Testis (tissue), 2 donors: ENCODE results near the gene COL4A4.

Source experiments
- POLR2A ChIP-seq: fragments of 450-650 bp; IDR thresholded peaks from one replicate; pipeline ENCODE4 v1.6.1; 2017; ENCODE audit warnings: antibody characterized with exemption, mild to moderate bottlenecking, moderate library complexity
- TF ChIP-seq, protein P1 (sequence below), 3 experiments: fragments of 450-650 bp in 2 of 3; fragments of 200-600 bp in 1 of 3; sonication (generic) in 1 of 3; IDR thresholded peaks; one replicate each; pipeline ENCODE4 v1.5.1; 2016 to 2019; ENCODE audit warnings: antibody characterized with exemption in 3 of 3, mild to moderate bottlenecking in 2 of 3, moderate library complexity in 1 of 3

DNA sequence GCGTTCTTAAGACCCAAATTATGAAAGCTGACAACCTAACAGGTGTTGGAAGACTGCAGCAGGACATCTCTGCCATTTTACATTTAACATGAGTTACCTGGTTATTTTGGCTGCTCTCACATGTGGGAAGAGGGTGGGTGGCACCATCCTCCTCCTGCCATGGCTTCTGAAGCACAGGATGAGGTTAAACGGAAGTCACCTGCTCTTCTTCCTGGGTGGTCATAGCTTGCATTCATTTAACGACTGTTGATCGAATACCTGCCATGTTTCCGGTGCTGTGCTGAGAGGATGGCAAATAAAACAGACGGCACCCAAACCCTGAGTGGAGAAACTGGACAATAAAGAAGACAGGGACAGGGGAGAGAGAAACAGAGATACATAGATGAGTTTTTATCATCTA, 210.2 kb downstream of the COL4A4 start:
- TF ChIP-seq, protein P1, sequence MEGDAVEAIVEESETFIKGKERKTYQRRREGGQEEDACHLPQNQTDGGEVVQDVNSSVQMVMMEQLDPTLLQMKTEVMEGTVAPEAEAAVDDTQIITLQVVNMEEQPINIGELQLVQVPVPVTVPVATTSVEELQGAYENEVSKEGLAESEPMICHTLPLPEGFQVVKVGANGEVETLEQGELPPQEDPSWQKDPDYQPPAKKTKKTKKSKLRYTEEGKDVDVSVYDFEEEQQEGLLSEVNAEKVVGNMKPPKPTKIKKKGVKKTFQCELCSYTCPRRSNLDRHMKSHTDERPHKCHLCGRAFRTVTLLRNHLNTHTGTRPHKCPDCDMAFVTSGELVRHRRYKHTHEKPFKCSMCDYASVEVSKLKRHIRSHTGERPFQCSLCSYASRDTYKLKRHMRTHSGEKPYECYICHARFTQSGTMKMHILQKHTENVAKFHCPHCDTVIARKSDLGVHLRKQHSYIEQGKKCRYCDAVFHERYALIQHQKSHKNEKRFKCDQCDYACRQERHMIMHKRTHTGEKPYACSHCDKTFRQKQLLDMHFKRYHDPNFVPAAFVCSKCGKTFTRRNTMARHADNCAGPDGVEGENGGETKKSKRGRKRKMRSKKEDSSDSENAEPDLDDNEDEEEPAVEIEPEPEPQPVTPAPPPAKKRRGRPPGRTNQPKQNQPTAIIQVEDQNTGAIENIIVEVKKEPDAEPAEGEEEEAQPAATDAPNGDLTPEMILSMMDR (IDR thresholded peaks at IDR 0.05) = no peak
- no peak for TF ChIP-seq POLR2A
